Endothelial cell of umbilical vein (primary cell): Measurements from ENCODE around the gene CEACAM21.

Experiments
- CTCF ChIP-seq, 2 donors: IDR thresholded peaks; 1 replicate in 1 of 2; 2 replicates in 1 of 2; pipeline ENCODE4 v1.5.1; 2011; ENCODE audit warnings: low read length in 2 of 2, mild to moderate bottlenecking in 2 of 2, moderate library complexity in 2 of 2, control low read depth in 1 of 2, inconsistent platforms in 1 of 2, low read depth in 1 of 2; ENCODE audit not compliant: insufficient read depth in 1 of 2; ENCODE audit errors: extremely low read depth in 1 of 2
- EZH2 ChIP-seq: IDR thresholded peaks from 2 replicates; pipeline ENCODE4 v1.6.1; 2012; ENCODE audit warnings: borderline replicate concordance, low read depth, mild to moderate bottlenecking, moderate library complexity, low read length, inconsistent platforms; ENCODE audit not compliant: severe bottlenecking
- FOS ChIP-seq: IDR thresholded peaks from 2 replicates; pipeline ENCODE4 v1.6.1; 2011; ENCODE audit warnings: mild to moderate bottlenecking, low read length, moderate library complexity, borderline replicate concordance; ENCODE audit not compliant: insufficient read depth
- JUN ChIP-seq: IDR thresholded peaks from 2 replicates; pipeline ENCODE4 v1.6.1; 2011; ENCODE audit warnings: borderline replicate concordance, low read depth; ENCODE audit not compliant: insufficient read length, insufficient read depth
- MAX ChIP-seq: IDR thresholded peaks from 2 replicates; pipeline ENCODE4 v1.6.1; 2011; ENCODE audit not compliant: insufficient read depth, insufficient read length
- MYC ChIP-seq: IDR thresholded peaks from one replicate; pipeline ENCODE4 v1.6.1; 2011; ENCODE audit warnings: mild to moderate bottlenecking, low read depth, low read length
- POLR2A ChIP-seq: IDR thresholded peaks from 2 replicates; pipeline ENCODE4 v1.6.1; 2012; ENCODE audit warnings: low read depth, mild to moderate bottlenecking, control low read depth, low read length
- POLR2AphosphoS5 ChIP-seq: IDR thresholded peaks from 2 replicates; pipeline ENCODE4 v1.6.1; 2012; ENCODE audit warnings: low read depth, mild to moderate bottlenecking, control low read depth, low read length, moderate library complexity; ENCODE audit not compliant: insufficient read depth

DNA sequence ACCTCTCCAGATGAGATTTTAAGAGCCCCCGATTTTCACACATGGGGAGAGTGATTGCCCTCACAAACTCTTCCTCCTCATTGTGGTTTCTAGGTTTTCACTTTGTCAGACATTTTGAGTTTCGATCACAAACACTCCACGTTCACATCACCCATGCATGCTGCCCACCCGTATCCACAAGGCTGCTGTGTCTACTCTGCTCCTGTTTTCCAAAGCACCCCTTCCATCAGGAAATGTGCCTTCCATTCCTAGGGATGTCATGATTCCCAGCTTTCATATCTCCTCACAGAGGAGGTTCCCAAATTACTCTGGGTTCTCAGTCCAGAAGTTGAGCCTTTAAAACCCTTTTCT lies 45.8 kb upstream of the CEACAM21 start:
- no peak for TF ChIP-seq POLR2AphosphoS5
- no peak for TF ChIP-seq CTCF (IDR thresholded peaks at IDR 0.05; ENCODE audit: extremely low read depth in 1 of 2, insufficient read depth in 1 of 2, low read depth in 1 of 2, low read length in 2 of 2)
- TF ChIP-seq MYC, result no peak
- no peak for TF ChIP-seq MAX
- no peak for TF ChIP-seq EZH2
- TF ChIP-seq POLR2A, result no peak
- TF ChIP-seq JUN, result no peak
- no peak for TF ChIP-seq FOS
